Measurements from ENCODE around the gene LRRC8C.

LRRC8C gene

DNA sequence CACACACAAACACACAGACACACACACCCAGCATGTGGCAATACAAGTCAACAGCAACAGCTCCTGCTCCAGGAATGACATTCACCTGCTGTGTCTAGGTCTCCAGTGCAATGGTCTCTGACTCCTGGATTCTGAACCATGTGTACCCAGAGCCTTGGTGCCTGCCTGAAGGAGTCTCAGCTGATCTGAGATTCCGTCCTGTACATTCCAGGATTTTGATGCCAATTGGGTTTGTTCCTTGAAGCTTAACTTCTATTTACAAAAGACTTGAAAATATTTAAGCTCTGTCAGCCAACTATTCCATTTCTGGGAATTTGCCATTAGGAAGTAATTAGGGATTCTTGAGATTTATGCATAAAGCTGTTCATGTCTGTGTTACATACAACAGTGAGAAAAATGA is 102.6 kb downstream of the LRRC8C start:
- no peak for TF ChIP-seq CTCF (IDR thresholded peaks at IDR 0.05)

DNA sequence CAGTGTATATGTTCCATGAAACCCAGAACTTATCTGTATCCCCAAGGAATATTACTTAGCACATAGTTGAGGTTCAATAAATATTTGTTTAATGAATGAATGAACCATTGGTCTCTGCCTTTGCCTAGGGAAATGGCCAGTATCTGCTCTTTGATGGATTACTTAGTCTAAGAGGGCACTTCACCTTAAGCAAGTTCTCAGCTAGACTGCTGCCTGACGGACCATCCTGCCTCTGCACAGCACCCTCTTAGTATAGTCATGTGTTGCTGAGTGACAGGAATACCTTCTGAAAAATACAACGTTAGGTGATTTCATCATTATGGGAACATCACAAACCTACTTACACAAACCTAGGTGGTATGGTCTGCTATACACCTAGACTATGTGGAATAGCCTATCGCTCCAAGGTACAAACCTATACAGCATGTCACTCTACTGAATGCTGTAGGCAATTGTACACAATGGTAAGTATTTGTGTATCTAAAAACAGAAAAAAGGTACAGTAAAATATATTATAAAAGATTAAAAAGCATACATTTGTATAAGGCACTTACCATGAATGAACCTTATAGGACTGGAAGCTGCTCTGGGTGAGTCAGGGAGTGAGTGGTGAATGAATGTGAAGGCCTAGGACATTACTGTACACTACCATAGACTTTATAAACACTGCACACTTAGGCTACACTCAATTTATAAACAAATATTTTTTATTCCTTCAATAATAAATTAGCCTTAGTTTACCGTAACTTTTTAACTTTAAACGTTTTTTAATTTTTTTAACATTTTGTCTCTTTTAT is 104.2 kb downstream of the LRRC8C start:
- TF ChIP-seq CTCF (IDR thresholded peaks at IDR 0.05) = no peak

GRCh38 chr1:89737985-89738510 is 105.1 kb downstream of the LRRC8C start:
- no peak for TF ChIP-seq CTCF (IDR thresholded peaks at IDR 0.05)

- no peak for TF ChIP-seq CTCF (IDR thresholded peaks at IDR 0.05)
These were observed 106.3 kb downstream of the LRRC8C start for GRCh38 chr1:89739013-89739843.

DNA sequence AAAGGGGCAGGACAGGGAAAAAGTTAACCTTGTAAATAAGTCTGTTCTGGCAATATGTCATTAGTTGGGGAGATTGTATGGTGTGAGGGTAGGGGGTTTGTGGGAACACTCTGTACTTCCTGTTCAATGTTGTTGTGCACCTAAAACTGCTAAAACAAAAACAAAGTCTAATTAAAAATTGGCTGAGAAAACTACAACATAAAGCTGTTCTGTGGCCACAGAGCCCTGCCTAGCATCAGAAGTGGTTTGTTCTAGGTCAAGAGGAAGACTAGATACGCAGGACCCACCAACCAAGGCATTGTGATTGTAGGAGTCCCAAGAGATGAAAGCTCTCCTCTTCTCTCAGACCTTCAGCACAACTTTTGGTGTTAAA is 106.9 kb downstream of the LRRC8C start:
- no peak for TF ChIP-seq CTCF (IDR thresholded peaks at IDR 0.05)

DNA sequence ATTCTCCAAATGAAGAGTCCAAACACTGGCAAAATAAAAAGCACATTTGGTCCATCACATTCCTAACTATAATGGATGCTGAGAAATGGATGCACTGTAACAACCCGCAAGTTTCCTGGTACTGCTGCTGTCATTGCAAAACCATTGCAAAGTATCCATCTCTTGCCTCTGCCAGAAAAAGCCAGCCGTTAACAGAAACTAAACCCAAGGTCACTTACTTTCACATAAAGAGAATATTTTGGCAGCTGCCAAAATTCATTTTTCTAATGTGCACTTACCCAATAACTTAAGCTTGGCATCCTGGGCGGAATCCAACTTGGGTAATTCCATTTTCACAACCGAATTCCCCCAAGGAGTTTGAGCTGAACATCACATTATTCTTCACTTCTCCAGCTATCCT is 110.9 kb downstream of the LRRC8C start:
- TF ChIP-seq CTCF (IDR thresholded peaks at IDR 0.05) = no peak

- TF ChIP-seq CTCF (IDR thresholded peaks at IDR 0.05) = no peak
These were observed 113.7 kb downstream of the LRRC8C start for GRCh38 chr1:89746424-89747149.

All from LNCAP (cell line).